ENCODE data around the gene CCDC144A.

GRCh38 chr17:16649585-16649984, 40.5 kb upstream of the CCDC144A start:
- TF ChIP-seq CTCF (IDR thresholded peaks at IDR 0.05) (no peak), POLR2A (IDR thresholded peaks at IDR 0.05) (no peak)

Data from thyroid gland (tissue), 4 donors.